Endothelial cell of umbilical vein (primary cell): ENCODE data around the gene CACNA1S. TPM values are rescaled to one million over a fixed set of nuclear protein-coding genes. Genes with fewer than 3 reads are reported as not detected.

Experiments
- BruUV-seq: library from RNA; stranded (reverse); fragments of 400-500 nt; replicated peaks from 2 replicates; lab custom pipeline; 2021; lab: Mats Ljungman, UMichigan
- CTCF ChIA-PET: fragments of 300-600, 350-600 bp; sonication (Branson Sonifier 250); formaldehyde crosslinking; loops from one replicate; lab custom pipeline; 2021; ENCODE audit warnings: antibody characterized with exemption, inconsistent platforms; lab: Charles Lee
- POLR2A ChIA-PET: fragments of 300-600, 350-600 bp; sonication (Branson Sonifier 250); formaldehyde crosslinking; loops from one replicate; lab custom pipeline; 2021; ENCODE audit warnings: antibody characterized with exemption, inconsistent platforms; lab: Charles Lee
- DNase-seq: peaks from one replicate; pipeline ENCODE4 v3.0.0-alpha.2; 2011; ENCODE audit warnings: low read depth, low spot score
- FAIRE-seq: peaks from 2 replicates; lab custom pipeline; 2011; peaks lifted over from hg19 to GRCh38; lab: Jason Lieb, UNC
- H2AFZ ChIP-seq: 2 replicates; pipeline ENCODE4 v1.6.0; 2012; ENCODE audit warnings: low read depth, low read length, control low read depth, inconsistent platforms
- H3K27ac ChIP-seq: 2 replicates; pipeline ENCODE4 v1.5.1; 2011; ENCODE audit warnings: low read depth, mild to moderate bottlenecking, control low read depth, low read length, moderate library complexity; ENCODE audit not compliant: insufficient read depth
- H3K27me3 ChIP-seq, 2 experiments: 2 replicates each; pipeline versions ENCODE4 v1.6.0 to v1.6.1; 2011; ENCODE audit warnings: low read length in 2 of 2, mixed read lengths in 1 of 2; ENCODE audit not compliant: control insufficient read depth in 2 of 2, insufficient read depth in 2 of 2
- H3K36me3 ChIP-seq, 2 experiments: 2 replicates in 1 of 2; 3 replicates in 1 of 2; pipeline ENCODE4 v1.5.1; 2011; ENCODE audit warnings: low read length in 2 of 2, mild to moderate bottlenecking in 1 of 2, moderate library complexity in 1 of 2; ENCODE audit not compliant: control insufficient read depth in 2 of 2, insufficient read depth in 2 of 2; ENCODE audit errors: extremely low read depth in 1 of 2
- H3K4me1 ChIP-seq: 3 replicates; pipeline ENCODE4 v1.5.1; 2011; ENCODE audit warnings: mild to moderate bottlenecking, low read length; ENCODE audit not compliant: control insufficient read depth, insufficient read depth; ENCODE audit errors: extremely low read depth
- H3K4me2 ChIP-seq: 2 replicates; pipeline ENCODE4 v1.6.1; 2011; ENCODE audit warnings: low read length, control low read depth, mixed read lengths; ENCODE audit not compliant: insufficient read depth
- H3K4me3 ChIP-seq, 3 experiments: fragments of 200-600 bp in 1 of 3; sonication (generic), shearing (Covaris generic) in 1 of 3; replicated peaks in 1 of 3; 2 replicates each; pipeline ENCODE4 v1.5.1; 2011 to 2016; ENCODE audit warnings: control low read depth in 3 of 3, low read length in 3 of 3, mild to moderate bottlenecking in 2 of 3, inconsistent platforms in 1 of 3, low read depth in 1 of 3, moderate library complexity in 1 of 3; ENCODE audit not compliant: insufficient read depth in 1 of 3
- H3K79me2 ChIP-seq: 2 replicates; pipeline ENCODE4 v1.6.0; 2012; ENCODE audit warnings: low read length, inconsistent platforms; ENCODE audit not compliant: control insufficient read depth, insufficient read depth
- H3K9ac ChIP-seq: replicated peaks from 2 replicates; pipeline ENCODE3; 2011; ENCODE audit warnings: low read length, control low read depth; ENCODE audit not compliant: insufficient read depth; ENCODE audit errors: extremely low read depth
- H3K9me1 ChIP-seq: replicated peaks from 3 replicates; pipeline ENCODE4 v1.6.0; 2011; ENCODE audit warnings: mild to moderate bottlenecking, low read length; ENCODE audit not compliant: control insufficient read depth, insufficient read depth; ENCODE audit errors: extremely low read depth
- H3K9me3 ChIP-seq: replicated peaks from 2 replicates; pipeline ENCODE4 v1.5.1; 2012; ENCODE audit warnings: low read length, inconsistent platforms; ENCODE audit not compliant: control insufficient read depth, insufficient read depth
- H4K20me1 ChIP-seq: replicated peaks from 2 replicates; pipeline ENCODE3; 2011; ENCODE audit warnings: mild to moderate bottlenecking, low read length; ENCODE audit not compliant: control insufficient read depth, insufficient read depth; ENCODE audit errors: extremely low read depth
- CTCF ChIP-seq, 2 donors: IDR thresholded peaks; 1 replicate in 1 of 2; 2 replicates in 1 of 2; pipeline ENCODE4 v1.5.1; 2011; ENCODE audit warnings: low read length in 2 of 2, mild to moderate bottlenecking in 2 of 2, moderate library complexity in 2 of 2, control low read depth in 1 of 2, inconsistent platforms in 1 of 2, low read depth in 1 of 2; ENCODE audit not compliant: insufficient read depth in 1 of 2; ENCODE audit errors: extremely low read depth in 1 of 2
- EZH2 ChIP-seq: IDR thresholded peaks from 2 replicates; pipeline ENCODE4 v1.6.1; 2012; ENCODE audit warnings: borderline replicate concordance, low read depth, mild to moderate bottlenecking, moderate library complexity, low read length, inconsistent platforms; ENCODE audit not compliant: severe bottlenecking
- FOS ChIP-seq: IDR thresholded peaks from 2 replicates; pipeline ENCODE4 v1.6.1; 2011; ENCODE audit warnings: mild to moderate bottlenecking, low read length, moderate library complexity, borderline replicate concordance; ENCODE audit not compliant: insufficient read depth
- GATA2 ChIP-seq: IDR thresholded peaks from 2 replicates; pipeline ENCODE4 v1.7.0; 2011; ENCODE audit warnings: low read depth, mild to moderate bottlenecking, moderate library complexity, mixed read lengths, low read length; ENCODE audit not compliant: insufficient read length, insufficient read depth
- JUN ChIP-seq: IDR thresholded peaks from 2 replicates; pipeline ENCODE4 v1.6.1; 2011; ENCODE audit warnings: borderline replicate concordance, low read depth; ENCODE audit not compliant: insufficient read length, insufficient read depth
- MAX ChIP-seq: IDR thresholded peaks from 2 replicates; pipeline ENCODE4 v1.6.1; 2011; ENCODE audit not compliant: insufficient read depth, insufficient read length
- MYC ChIP-seq: IDR thresholded peaks from one replicate; pipeline ENCODE4 v1.6.1; 2011; ENCODE audit warnings: mild to moderate bottlenecking, low read depth, low read length
- POLR2A ChIP-seq: IDR thresholded peaks from 2 replicates; pipeline ENCODE4 v1.6.1; 2012; ENCODE audit warnings: low read depth, mild to moderate bottlenecking, control low read depth, low read length
- POLR2AphosphoS5 ChIP-seq: IDR thresholded peaks from 2 replicates; pipeline ENCODE4 v1.6.1; 2012; ENCODE audit warnings: low read depth, mild to moderate bottlenecking, control low read depth, low read length, moderate library complexity; ENCODE audit not compliant: insufficient read depth
- dilution Hi-C: fragments of 300-500 bp; cut with MboI; formaldehyde crosslinking; loops from one replicate; pipeline ENCODE4 v1.15.0; 2019; ENCODE audit warnings: low sequenced_read_pairs; ENCODE audit not compliant: extremely low pct_ligation_motif_present
- intact Hi-C: fragments of 100-400 bp; cut with micrococcal nuclease; formaldehyde crosslinking; loops from one replicate; pipeline ENCODE4 v1.10.0; 2022
- polyA plus RNA-seq, 4 experiments: library from polyadenylated mRNA; depleted of rRNA in 3 of 4; stranded (reverse) in 3 of 4; unstranded in 1 of 4; fragments of >200 nt; gene quantifications; 2 replicates each; pipeline versions ENCODE4 v1.2.1 to v1.2.3, GENCODE V29; 2011 to 2012; ENCODE audit warnings: missing spikeins in 1 of 4
- total RNA-seq: library from RNA; stranded (reverse); gene quantifications from 2 replicates; pipeline ENCODE4 v1.2.3, GENCODE V29; 2021

The CACNA1S gene
- total and polyA plus RNA-seq, 2 donors (not counting 3 experiments of a cell fraction or from before 2014, with no cell fraction given), result not detected

GRCh38 chr1:201032408-201032807 is 79.8 kb downstream of the CACNA1S start:
- Histone ChIP-seq H3K9ac (no peak overlapping the region), H3K27me3 (peaks cover 7 to 10% of the 10 kb centered on the region in 2 experiments), H3K4me2 (no peak overlapping the region), H2AFZ (no peak overlapping the region), H3K36me3 (no peaks in the 10 kb centered on the region), H4K20me1 (no peaks in the 10 kb centered on the region), H3K27ac (no peak overlapping the region), H3K9me1 (no peaks in the 10 kb centered on the region), H3K9me3 (no peaks in the 10 kb centered on the region), H3K79me2 (no peaks in the 10 kb centered on the region), H3K4me1 (peaks cover 13% of the 10 kb centered on the region), H3K4me3 (no peak overlapping the region)
- ChIA-PET POLR2A (no interaction called here), CTCF (no interaction called here)
- FAIRE-seq (no peak), DNase-seq (no peak)
- TF ChIP-seq CTCF (IDR thresholded peaks at IDR 0.05; ENCODE audit: extremely low read depth in 1 of 2, insufficient read depth in 1 of 2, low read depth in 1 of 2, low read length in 2 of 2) (no peak), MAX (no peak), POLR2AphosphoS5 (no peak), FOS (no peak)
- dilution Hi-C loops, result no loop called here
- BruUV-seq, result no TSS peak
- intact Hi-C loops, result no loop called here

- Histone ChIP-seq H3K9me1 (no peaks in the 10 kb centered on the region), H3K27me3 (peaks cover 0 to 2% of the 10 kb centered on the region in 2 experiments), H3K9me3 (no peaks in the 10 kb centered on the region), H2AFZ (no peak overlapping the region), H3K4me3 (no peak overlapping the region), H3K79me2 (no peaks in the 10 kb centered on the region), H3K27ac (no peak overlapping the region), H3K4me1 (peaks cover 35% of the 10 kb centered on the region), H3K9ac (no peak overlapping the region), H4K20me1 (no peaks in the 10 kb centered on the region), H3K36me3 (no peaks in the 10 kb centered on the region), H3K4me2 (no peak overlapping the region)
- DNase-seq, result peak; percentile 40
- TF ChIP-seq MYC (no peak), POLR2AphosphoS5 (peak; percentile 32), EZH2 (no peak), POLR2A (no peak), FOS (peak; percentile 18), CTCF (IDR thresholded peaks at IDR 0.05; ENCODE audit: extremely low read depth in 1 of 2, insufficient read depth in 1 of 2, low read depth in 1 of 2, low read length in 2 of 2) (no peak), MAX (peak; percentile 81), GATA2 (no peak), JUN (peak; percentile 20)
- peak; percentile 94 for FAIRE-seq
- POLR2A ChIA-PET, result no interaction called here
- BruUV-seq, result no TSS peak
- intact Hi-C loops (loop anchor here (5.0 kb wide), 1 partner anchor 406 kb away; the partner anchor contains the start of gene KIF14), dilution Hi-C loops (no loop called here)
- CTCF ChIA-PET, result interaction anchor here (0.8 to 2.3 kb wide), 6 partner anchors 13 to 469 kb away, joined by 3 to 10 read pairs (median 4); no protein-coding TSS in a partner anchor
These were observed 83.8 kb downstream of the CACNA1S start for GRCh38 chr1:201028461-201028889.
